ENCODE results near the gene PAPSS1.
A peak's percentile ranks its signal among the peaks of the same experiment; 100 is the strongest.
"Not testable (repeated sequence)": the region's sequence is repeated elsewhere in the genome, so short reads cannot be mapped to it uniquely, and the experiment has no call there.

PAPSS1 gene

GRCh38 chr4:107689912-107690587 lies 30.0 kb downstream of the PAPSS1 start:
- peak; percentile 38 for DNase-seq (ENCODE audit: low spot score)

- DNase-seq (ENCODE audit: low spot score) = no peak
Observed at GRCh38 chr4:107688421-107688820, 31.6 kb downstream of the PAPSS1 start.

- no peak for DNase-seq (ENCODE audit: low spot score)
Observed at GRCh38 chr4:107685740-107686139, 34.3 kb downstream of the PAPSS1 start.

DNA sequence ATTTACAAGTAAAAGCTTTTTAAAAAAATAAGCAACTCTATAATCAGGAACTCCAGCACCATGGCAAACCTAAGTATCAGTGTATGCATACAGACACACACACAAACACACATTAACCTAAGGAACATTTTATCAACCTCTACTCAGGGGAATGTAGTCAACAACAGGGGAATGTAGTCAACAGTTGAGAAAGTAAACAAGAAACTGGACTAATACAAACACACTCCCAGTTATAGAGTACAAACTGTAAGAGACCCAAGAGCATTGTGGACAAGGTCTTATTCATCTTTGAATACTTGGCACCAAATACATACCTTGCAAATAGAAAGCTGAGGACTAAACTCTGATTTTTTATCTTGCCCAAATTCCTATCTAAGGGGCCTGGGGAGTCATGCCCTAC lies 36.2 kb downstream of the PAPSS1 start:
- no peak for DNase-seq (ENCODE audit: low spot score)

DNA sequence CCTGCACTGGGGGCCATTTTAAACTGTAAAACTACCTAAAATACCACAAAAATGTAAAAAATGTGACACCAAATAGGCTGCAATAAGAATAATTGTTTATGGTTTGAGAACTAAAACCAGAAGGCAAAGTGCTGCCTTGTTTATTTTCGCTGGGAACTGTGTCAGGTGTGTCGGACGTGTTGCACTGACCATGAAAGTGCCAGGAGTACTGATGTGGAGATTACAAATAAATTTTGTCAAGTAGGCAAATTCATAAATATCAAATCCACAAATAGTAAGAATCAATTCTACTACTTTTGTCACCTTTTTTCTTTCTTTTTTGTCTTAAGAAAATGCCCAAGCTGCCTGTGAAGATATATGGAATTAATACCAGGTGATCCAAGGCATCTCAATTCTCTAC lies 37.7 kb downstream of the PAPSS1 start:
- DNase-seq (ENCODE audit: low spot score) = no peak

DNA sequence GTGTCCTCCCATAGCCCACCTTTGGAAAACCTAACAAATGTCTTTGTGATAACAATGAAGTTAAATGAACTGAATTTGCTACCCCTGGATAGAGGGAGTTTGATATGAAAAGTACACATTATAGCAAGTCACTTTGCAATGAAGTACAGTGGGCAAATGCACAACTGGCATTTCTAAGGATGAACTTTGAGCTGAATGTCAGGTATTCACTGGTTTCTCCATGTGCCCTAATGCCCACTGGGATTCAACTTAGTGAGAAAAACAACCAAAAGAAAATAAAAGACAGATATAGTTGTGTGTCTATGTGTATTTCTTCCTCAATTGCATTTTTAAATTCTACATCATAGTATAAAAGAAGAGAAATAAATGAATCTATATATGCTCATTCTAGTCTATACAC lies 51.0 kb downstream of the PAPSS1 start:
- DNase-seq (ENCODE audit: low spot score) = no peak

GRCh38 chr4:107666134-107666533 lies 53.9 kb downstream of the PAPSS1 start:
- DNase-seq (ENCODE audit: low spot score) = peak; percentile 26

DNA sequence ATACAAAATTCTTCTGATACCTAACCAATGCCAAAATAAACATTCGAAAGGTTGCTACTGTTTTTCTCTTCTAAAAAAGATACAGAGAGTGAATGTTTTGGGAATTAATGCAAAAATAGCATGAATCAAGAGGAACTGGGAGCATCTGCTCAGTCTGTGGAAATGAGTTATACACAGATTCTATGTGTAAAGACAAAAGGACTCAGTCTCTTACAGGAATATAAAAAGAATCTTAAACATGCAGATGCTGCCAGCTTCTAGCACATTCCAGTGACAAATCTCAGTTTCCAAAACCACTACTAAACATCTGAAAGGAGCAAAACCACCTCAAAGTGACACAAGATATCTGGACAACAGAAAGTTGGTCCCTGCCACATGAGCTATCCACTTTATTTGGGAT lies 55.0 kb downstream of the PAPSS1 start:
- peak; percentile 31 for DNase-seq (ENCODE audit: low spot score)

- no peak for DNase-seq (ENCODE audit: low spot score)
Observed at GRCh38 chr4:107658400-107659336, 61.4 kb downstream of the PAPSS1 start.

DNA sequence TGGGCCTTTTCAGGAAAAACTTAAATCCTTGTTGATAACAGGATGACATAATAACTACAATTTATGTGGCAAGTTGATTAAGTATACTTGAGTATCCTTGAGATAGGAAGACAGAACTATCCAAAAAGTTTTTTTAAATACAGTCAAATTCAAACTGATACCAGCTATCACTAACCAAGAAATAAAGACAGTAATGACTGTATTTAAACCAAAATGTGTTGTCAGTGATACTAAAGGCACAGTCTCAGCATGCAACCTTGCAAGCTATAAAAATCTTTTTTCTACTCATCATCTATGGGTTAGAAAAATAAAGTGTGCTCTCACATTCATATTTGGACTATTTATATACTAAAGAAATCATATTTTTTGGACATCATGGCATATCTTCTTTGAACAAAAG lies 64.7 kb downstream of the PAPSS1 start:
- DNase-seq (ENCODE audit: low spot score) = no peak

- no peak for DNase-seq (ENCODE audit: low spot score)
Observed at GRCh38 chr4:107654694-107655093, 65.3 kb downstream of the PAPSS1 start.

DNA sequence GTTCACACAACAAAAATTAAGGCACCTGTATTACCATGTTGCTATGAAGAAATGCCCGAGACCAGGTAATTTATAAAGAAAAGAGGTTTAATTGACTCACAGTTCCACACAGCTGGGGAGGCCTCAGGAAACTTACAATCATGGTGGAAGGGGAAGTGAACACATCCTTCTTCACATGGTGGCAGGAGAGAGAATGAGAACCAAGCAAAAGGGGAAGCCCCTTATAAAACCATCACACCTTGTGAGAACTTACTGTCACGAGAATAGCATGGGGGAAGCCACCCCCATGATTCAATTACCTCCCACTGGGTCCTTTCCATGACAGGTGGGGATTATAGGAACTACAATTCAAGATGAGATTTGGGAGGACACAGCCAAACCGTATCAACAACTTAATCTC lies 68.6 kb downstream of the PAPSS1 start:
- DNase-seq (ENCODE audit: low spot score) = not testable (repeated sequence)

- no peak for DNase-seq (ENCODE audit: low spot score)
Observed at GRCh38 chr4:107650251-107650650, 69.8 kb downstream of the PAPSS1 start.

DNA sequence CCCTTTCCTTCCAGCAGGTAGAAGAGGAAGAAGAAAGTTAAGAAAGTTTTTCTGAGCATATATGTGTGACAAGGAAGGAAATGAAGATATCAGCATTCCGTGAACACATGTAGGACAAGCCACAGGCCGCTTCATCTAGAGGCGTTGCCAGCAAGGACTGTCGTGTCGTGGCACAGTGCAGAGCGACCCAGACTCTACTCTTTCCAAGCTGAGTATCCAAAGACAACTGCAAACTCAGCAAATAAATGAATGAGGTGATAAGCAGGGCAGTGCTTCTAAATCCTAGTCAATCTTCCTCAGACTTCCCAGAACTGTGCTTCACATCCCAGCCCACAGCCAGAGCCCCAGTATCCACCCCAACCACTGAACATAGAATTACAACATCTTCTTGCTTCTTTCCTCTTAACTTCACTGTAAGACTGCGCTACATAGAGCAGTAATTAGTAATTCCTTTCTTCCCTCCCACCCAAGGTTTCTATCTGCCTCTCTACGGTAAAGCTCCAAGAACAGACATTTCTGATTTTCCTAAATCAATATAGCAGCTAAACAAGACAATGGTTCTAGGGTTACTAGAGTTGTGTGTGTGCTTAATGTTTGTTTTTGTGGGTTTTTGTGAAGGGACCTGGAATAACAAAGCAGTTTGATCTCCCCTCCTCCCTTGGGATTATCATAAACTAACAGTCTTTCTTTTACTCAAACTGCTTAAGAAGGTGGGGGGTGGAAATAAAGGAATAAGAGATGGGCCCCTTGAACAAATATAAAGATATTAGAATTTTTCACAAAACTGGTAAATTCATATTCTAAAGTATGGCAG lies 71.6 kb downstream of the PAPSS1 start:
- no peak for DNase-seq (ENCODE audit: low spot score)

GRCh38 chr4:107647591-107647990 lies 72.4 kb downstream of the PAPSS1 start:
- DNase-seq (ENCODE audit: low spot score) = no peak

DNA sequence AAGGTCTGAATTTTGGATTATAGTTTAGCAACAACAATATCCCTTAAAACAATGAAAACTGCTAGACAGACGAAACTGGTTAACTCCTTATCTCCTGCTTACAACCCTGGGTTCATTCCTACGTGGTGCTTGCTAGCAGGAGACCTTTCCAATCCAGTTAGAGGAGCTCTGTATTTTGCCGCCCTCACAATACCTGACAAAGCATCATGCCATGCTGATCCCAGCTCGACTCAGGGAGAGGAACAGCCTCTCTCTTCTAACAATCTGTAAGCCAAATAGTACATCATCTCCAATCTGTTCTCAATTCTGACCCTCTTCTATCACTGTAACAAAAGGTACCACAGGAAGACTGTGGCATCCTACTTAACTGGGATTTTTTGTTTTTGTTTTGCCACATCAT lies 74.4 kb downstream of the PAPSS1 start:
- DNase-seq (ENCODE audit: low spot score) = no peak

DNA sequence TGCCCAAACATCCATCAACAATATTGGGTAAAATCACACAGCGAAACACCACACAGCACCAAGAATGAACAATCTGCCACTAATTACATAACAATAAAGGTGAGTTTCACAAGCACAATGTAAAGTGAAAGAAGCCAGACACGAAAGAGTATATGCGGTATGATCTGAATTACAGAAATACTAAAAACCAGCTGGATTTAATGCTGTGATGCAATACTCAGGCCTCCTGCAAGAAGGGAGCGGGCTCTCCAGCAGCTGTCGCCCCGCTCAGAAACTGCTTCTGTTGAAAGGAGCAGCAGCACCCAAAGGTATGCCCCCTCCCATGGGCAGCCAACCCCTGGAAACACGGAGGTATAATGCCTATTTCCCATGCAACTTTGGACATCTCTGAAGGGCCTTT lies 77.0 kb downstream of the PAPSS1 start:
- DNase-seq (ENCODE audit: low spot score) = no peak

DNA sequence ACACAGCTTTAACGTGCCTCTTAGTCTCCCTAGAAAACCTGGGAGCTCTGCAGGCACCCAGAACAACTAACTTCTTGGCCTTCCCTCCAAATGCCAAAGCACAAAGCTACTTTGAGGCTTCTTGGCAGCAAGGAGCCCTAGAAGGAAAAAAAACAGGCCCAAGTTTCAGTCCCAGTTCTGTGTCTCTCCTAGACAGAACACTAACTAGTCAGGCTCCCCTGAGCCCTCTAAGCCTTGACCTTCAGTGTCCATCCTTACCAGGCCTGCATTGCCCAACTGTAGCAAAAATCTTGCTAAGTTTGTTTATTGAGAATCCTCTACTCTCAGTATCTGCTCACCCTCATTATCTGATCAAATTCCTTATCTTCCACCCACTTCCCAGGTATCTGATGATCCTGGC lies 79.2 kb downstream of the PAPSS1 start:
- DNase-seq (ENCODE audit: low spot score) = no peak

- DNase-seq (ENCODE audit: low spot score) = no peak
Observed at GRCh38 chr4:107640197-107640596, 79.8 kb downstream of the PAPSS1 start.

- DNase-seq (ENCODE audit: low spot score) = no peak
Observed at GRCh38 chr4:107635735-107636134, 84.3 kb downstream of the PAPSS1 start.

DNA sequence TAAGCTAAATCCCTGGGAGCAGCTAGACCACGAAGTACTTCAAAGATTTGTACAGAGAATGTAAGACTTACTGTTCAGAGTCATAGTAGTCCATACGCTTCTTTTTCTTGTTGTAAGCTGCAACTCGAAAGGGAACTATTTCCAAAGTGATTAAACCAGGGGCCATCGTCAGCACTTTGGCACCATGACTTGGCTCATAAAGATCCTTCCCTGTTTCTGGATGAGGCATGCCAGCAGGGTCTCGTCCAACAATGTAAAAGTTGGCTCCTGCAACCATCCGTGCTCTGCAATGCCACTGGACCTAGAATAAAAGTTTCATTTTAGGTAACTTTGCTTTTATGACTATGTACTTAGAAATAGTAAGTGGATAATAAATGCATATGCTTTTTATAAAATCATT lies 88.5 kb downstream of the PAPSS1 start:
- no peak for DNase-seq (ENCODE audit: low spot score)

GRCh38 chr4:107630185-107630705 lies 89.8 kb downstream of the PAPSS1 start:
- DNase-seq (ENCODE audit: low spot score) = no peak
